Measurements from ENCODE around the gene ANO6. TPM values are rescaled to one million over a fixed set of nuclear protein-coding genes. Genes with fewer than 3 reads are reported as not detected.

The ANO6 gene
- total RNA-seq, 1 donor from 2014 or later: 49.0 TPM

DNA sequence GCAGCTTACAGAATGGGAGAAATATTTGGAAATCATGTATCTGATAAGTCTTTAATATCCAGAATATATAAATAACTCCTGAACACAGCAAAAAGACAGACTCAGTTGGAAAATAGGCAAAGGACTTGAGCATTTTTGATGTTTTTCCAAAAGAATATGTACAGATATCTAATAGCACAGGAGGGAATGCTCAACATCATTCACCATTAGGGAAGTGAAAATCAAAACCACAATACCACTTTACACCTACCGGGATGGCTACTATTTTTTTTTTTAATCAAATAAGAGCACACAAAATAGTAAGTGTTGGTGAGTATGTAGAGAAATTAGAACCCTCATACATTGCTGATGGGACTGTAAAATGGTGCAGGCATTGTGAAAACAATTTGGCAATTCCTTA lies 75.6 kb downstream of the ANO6 start:
- no peak overlapping the region for H2AFZ ChIP-seq (replicated peaks)
- H3K4me2 ChIP-seq: no peak overlapping the region
- no peaks in the 10 kb centered on the region for H3K79me2 ChIP-seq (ENCODE audit: low read depth)
- H3K27me3 ChIP-seq: no peaks in the 10 kb centered on the region
- TF ChIP-seq EZH2 (IDR thresholded peaks at IDR 0.05) (no peak), CTCF (IDR thresholded peaks at IDR 0.05) (no peak), EZH2phosphoT487 (IDR thresholded peaks at IDR 0.05) (no peak)
- no peaks in the 10 kb centered on the region for H3K36me3 ChIP-seq
- Mint-ChIP-seq H3K9me3 (no peaks in the 10 kb centered on the region), H3K4me3 (no peak overlapping the region), H3K27ac (no peak overlapping the region), H3K4me1 (no peaks in the 10 kb centered on the region), H3K27me3 (ENCODE audit: insufficient read depth, low read depth) (no peaks in the 10 kb centered on the region), H3K36me3 (peaks cover 5% of the 10 kb centered on the region)
- no peak overlapping the region for H3K4me3 ChIP-seq
- no peaks in the 10 kb centered on the region for H3F3A ChIP-seq (ENCODE audit: low read depth)
- no peak overlapping the region for H3K9ac ChIP-seq
- no peaks in the 10 kb centered on the region for H3K9me3 ChIP-seq (ENCODE audit: low read depth)
- DNase-seq (ENCODE audit: low spot score): no peak
- H3K27ac ChIP-seq: no peak overlapping the region
- H3K4me1 ChIP-seq: no peaks in the 10 kb centered on the region
- no peaks in the 10 kb centered on the region for H4K20me1 ChIP-seq (ENCODE audit: low read depth)

DNA sequence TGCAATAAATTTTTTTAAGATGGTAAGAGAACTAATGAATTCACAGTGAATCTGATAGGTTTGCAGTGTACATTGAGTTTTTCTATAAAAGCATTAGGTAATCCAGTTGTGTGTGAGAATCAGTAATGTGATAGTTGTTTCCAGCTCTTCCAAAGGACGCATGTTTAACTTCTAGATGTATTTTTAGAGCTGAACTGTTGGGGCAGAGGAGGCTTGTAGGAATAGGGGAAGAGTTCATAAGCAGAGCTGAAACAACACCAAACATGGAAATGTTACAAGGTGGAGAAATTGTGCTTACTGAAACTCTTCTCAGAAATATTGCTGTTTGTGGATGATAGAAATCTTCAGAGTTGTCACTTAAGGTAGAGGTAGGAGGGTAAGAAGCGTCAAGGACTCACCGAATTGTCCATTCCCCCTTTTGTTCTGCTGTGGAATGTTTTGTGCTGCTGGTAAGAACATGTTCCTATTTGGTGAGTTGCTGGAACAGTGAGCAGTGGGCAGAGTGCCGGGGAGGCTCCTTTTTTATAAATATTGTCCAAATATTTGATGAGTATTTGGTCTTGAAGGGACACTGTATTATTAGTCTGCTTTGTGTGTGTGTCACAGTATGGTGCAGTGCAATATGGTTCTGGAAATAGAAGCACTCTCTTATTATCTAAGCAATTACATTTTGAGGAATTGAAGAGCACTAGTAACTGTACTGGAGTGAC lies 76.7 kb downstream of the ANO6 start:
- H3K9me3 ChIP-seq (ENCODE audit: low read depth): no peaks in the 10 kb centered on the region
- H3K9ac ChIP-seq: no peak overlapping the region
- H3K4me2 ChIP-seq: no peak overlapping the region
- H3K4me1 ChIP-seq: no peaks in the 10 kb centered on the region
- H3F3A ChIP-seq (ENCODE audit: low read depth): no peaks in the 10 kb centered on the region
- H3K79me2 ChIP-seq (ENCODE audit: low read depth): no peaks in the 10 kb centered on the region
- no peak overlapping the region for H3K4me3 ChIP-seq
- H2AFZ ChIP-seq (replicated peaks): no peak overlapping the region
- no peaks in the 10 kb centered on the region for H3K4me1 Mint-ChIP-seq
- no peaks in the 10 kb centered on the region for H3K36me3 ChIP-seq
- no peaks in the 10 kb centered on the region for H3K27me3 Mint-ChIP-seq (ENCODE audit: insufficient read depth, low read depth)
- H3K27me3 ChIP-seq: no peaks in the 10 kb centered on the region
- no peak for TF ChIP-seq CTCF (IDR thresholded peaks at IDR 0.05)
- no peak for TF ChIP-seq EZH2phosphoT487 (IDR thresholded peaks at IDR 0.05)
- no peak for TF ChIP-seq EZH2 (IDR thresholded peaks at IDR 0.05)
- no peak overlapping the region for H3K27ac ChIP-seq
- peaks cover 5% of the 10 kb centered on the region for H3K36me3 Mint-ChIP-seq
- H3K27ac Mint-ChIP-seq: no peak overlapping the region
- no peak for DNase-seq (ENCODE audit: low spot score)
- H3K4me3 Mint-ChIP-seq: no peak overlapping the region
- no peaks in the 10 kb centered on the region for H4K20me1 ChIP-seq (ENCODE audit: low read depth)
- no peaks in the 10 kb centered on the region for H3K9me3 Mint-ChIP-seq

DNA sequence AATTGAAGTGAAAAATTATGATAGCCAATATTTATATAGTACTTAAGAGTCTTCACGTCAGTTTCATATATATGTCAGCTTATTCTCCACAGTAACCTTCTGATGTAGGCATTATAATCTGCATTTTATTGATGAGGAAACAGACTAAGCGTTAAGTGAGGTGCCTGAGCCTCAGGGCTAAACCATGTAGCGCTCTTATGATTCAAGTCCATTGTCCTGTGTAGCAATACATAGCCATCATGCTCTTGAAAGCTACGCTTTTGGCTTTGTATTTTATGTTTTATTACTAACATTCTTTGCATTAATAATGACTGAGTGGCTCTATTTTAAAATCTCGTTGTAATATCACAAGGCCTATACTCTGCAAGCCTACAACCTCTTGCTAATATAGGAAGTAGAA lies 79.0 kb downstream of the ANO6 start:
- H3K36me3 ChIP-seq: no peaks in the 10 kb centered on the region
- H4K20me1 ChIP-seq (ENCODE audit: low read depth): no peaks in the 10 kb centered on the region
- Mint-ChIP-seq H3K27me3 (ENCODE audit: insufficient read depth, low read depth) (no peaks in the 10 kb centered on the region), H3K36me3 (peaks cover 5% of the 10 kb centered on the region), H3K27ac (no peak overlapping the region), H3K4me3 (no peak overlapping the region), H3K4me1 (no peaks in the 10 kb centered on the region), H3K9me3 (no peaks in the 10 kb centered on the region)
- H3K9ac ChIP-seq: no peak overlapping the region
- H3K79me2 ChIP-seq (ENCODE audit: low read depth): no peaks in the 10 kb centered on the region
- no peak overlapping the region for H3K27ac ChIP-seq
- no peak overlapping the region for H3K4me2 ChIP-seq
- H3K4me1 ChIP-seq: no peaks in the 10 kb centered on the region
- TF ChIP-seq EZH2 (IDR thresholded peaks at IDR 0.05): no peak
- TF ChIP-seq EZH2phosphoT487 (IDR thresholded peaks at IDR 0.05): no peak
- TF ChIP-seq CTCF (IDR thresholded peaks at IDR 0.05): no peak
- no peak overlapping the region for H2AFZ ChIP-seq (replicated peaks)
- H3K27me3 ChIP-seq: no peaks in the 10 kb centered on the region
- DNase-seq (ENCODE audit: low spot score): no peak
- H3F3A ChIP-seq (ENCODE audit: low read depth): no peaks in the 10 kb centered on the region
- H3K4me3 ChIP-seq: no peak overlapping the region
- no peaks in the 10 kb centered on the region for H3K9me3 ChIP-seq (ENCODE audit: low read depth)

Data from neural progenitor cell (in vitro differentiated cells).